Measurements from ENCODE around the gene PLEK. TPM values are rescaled to one million over a fixed set of nuclear protein-coding genes. Genes with fewer than 3 reads are reported as not detected.

PLEK gene
- polyA plus RNA-seq, 1 experiment = 0.06 TPM

DNA sequence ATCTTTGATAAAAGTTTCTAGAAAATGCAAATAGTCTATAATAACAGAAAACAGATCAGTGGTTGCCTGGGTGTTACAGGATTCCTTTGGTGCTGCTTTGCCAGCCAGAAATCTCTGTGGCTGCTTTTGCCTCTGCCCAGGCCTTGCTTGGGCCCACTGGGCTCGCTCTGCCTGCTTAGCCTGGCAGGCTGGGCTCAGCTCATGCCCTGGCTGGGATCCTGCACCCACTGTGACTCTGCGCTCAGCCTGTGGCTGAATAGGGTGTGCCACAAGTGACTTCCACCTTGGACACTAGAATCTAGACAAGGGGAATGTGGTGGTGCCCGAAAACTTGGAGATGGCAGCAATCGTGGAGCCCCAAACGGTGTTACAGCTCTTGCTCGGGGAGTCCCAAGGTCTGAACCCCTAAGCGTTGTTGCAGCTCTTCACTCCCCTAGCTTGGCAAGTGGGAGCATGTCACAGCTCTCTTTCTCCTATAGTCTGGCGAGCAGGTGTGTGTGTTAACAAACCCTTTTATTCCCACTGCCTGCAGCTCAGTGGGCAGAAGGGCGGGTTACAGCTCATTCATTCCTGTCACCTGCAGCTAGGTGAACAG, 51.1 kb downstream of the PLEK start:
- H3K4me3 ChIP-seq (ENCODE audit: low read depth, low read length) = no peak overlapping the region
- H3K9me3 ChIP-seq (ENCODE audit: control insufficient read depth, insufficient read depth, low read length) = peaks cover 4% of the 10 kb centered on the region; the same call in 1 of the 2 replicates
- CTCF ChIA-PET = interaction anchor here (1.2 kb wide), 1 partner anchor 48 kb away, joined by 3 read pairs; no protein-coding TSS in a partner anchor
- POLR2A ChIA-PET = no interaction called here
- TF ChIP-seq CTCF (IDR thresholded peaks at IDR 0.05; ENCODE audit: low read depth, low read length) = no peak
- peaks cover 5% of the 10 kb centered on the region for H3K27me3 ChIP-seq (ENCODE audit: control insufficient read depth, insufficient read depth, low read length)
- H3K27ac ChIP-seq (ENCODE audit: low read depth, low read length) = no peak overlapping the region
- DNase-seq (ENCODE audit: low read depth, low spot score) = no peak

- Histone ChIP-seq H3K27me3 (ENCODE audit: control insufficient read depth, insufficient read depth, low read length) (peaks cover 5% of the 10 kb centered on the region), H3K9me3 (ENCODE audit: control insufficient read depth, insufficient read depth, low read length) (peaks cover 4% of the 10 kb centered on the region; the same call in 1 of the 2 replicates), H3K27ac (ENCODE audit: low read depth, low read length) (no peak overlapping the region), H3K4me3 (ENCODE audit: low read depth, low read length) (no peak overlapping the region)
- no peak for TF ChIP-seq CTCF (IDR thresholded peaks at IDR 0.05; ENCODE audit: low read depth, low read length)
- CTCF ChIA-PET = no interaction called here
- DNase-seq (ENCODE audit: low read depth, low spot score) = no peak
- POLR2A ChIA-PET = no interaction called here
These were observed 52.8 kb downstream of the PLEK start for GRCh38 chr2:68417926-68418325.

- DNase-seq (ENCODE audit: low read depth, low spot score) = no peak
- Histone ChIP-seq H3K27me3 (ENCODE audit: control insufficient read depth, insufficient read depth, low read length) (peaks cover 5% of the 10 kb centered on the region), H3K27ac (ENCODE audit: low read depth, low read length) (no peak overlapping the region), H3K9me3 (ENCODE audit: control insufficient read depth, insufficient read depth, low read length) (peaks cover 4% of the 10 kb centered on the region; the same call in 1 of the 2 replicates), H3K4me3 (ENCODE audit: low read depth, low read length) (no peak overlapping the region)
- CTCF ChIA-PET = no interaction called here
- no peak for TF ChIP-seq CTCF (IDR thresholded peaks at IDR 0.05; ENCODE audit: low read depth, low read length)
- POLR2A ChIA-PET = no interaction called here
These were observed 53.3 kb downstream of the PLEK start for GRCh38 chr2:68418419-68418818.

GRCh38 chr2:68418855-68419254, 53.8 kb downstream of the PLEK start:
- POLR2A ChIA-PET = no interaction called here
- H3K27ac ChIP-seq (ENCODE audit: low read depth, low read length) = no peak overlapping the region
- no peak overlapping the region for H3K4me3 ChIP-seq (ENCODE audit: low read depth, low read length)
- H3K9me3 ChIP-seq (ENCODE audit: control insufficient read depth, insufficient read depth, low read length) = peaks cover 4% of the 10 kb centered on the region; the same call in 1 of the 2 replicates
- DNase-seq (ENCODE audit: low read depth, low spot score) = no peak
- H3K27me3 ChIP-seq (ENCODE audit: control insufficient read depth, insufficient read depth, low read length) = peaks cover 5% of the 10 kb centered on the region
- TF ChIP-seq CTCF (IDR thresholded peaks at IDR 0.05; ENCODE audit: low read depth, low read length) = no peak
- CTCF ChIA-PET = no interaction called here

DNA sequence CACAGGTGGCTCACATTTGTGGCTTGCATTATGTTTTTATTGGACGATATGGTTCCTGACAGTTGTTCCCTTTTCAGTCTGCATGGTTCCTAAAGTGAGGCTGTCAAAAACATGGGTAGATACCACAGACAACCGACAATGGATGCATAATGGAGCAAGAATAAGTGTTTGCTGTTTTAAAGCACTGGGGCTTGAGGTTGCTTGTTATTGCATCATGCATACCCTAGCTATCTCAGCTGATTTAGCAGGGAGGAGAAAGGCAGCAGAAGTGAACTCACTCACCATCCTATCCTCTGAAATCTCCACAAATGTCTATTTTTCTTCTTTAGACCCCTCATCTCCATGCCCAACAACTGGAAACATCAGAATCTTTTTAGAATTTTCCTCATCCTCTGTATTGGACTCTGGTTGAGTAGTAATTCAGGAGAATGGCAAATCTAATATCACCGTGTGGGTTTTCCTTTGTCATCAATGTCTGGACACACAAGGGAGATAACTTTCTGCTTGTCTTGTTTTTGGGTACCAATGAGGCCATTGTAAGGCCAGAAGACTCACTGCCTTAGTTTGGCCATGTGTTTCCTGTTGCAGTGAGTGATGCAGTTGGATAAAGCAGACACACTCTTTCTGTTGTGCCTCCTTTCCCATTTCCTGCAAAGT, 55.3 kb downstream of the PLEK start:
- peaks cover 5% of the 10 kb centered on the region for H3K9me3 ChIP-seq (ENCODE audit: control insufficient read depth, insufficient read depth, low read length)
- DNase-seq (ENCODE audit: low read depth, low spot score) = no peak
- H3K4me3 ChIP-seq (ENCODE audit: low read depth, low read length) = no peak overlapping the region
- H3K27ac ChIP-seq (ENCODE audit: low read depth, low read length) = no peak overlapping the region
- TF ChIP-seq CTCF (IDR thresholded peaks at IDR 0.05; ENCODE audit: low read depth, low read length) = no peak
- CTCF ChIA-PET = no interaction called here
- POLR2A ChIA-PET = no interaction called here
- H3K27me3 ChIP-seq (ENCODE audit: control insufficient read depth, insufficient read depth, low read length) = peaks cover 5% of the 10 kb centered on the region
